ENCODE data around the gene RUFY3. TPM values are rescaled to one million over a fixed set of nuclear protein-coding genes. Genes with fewer than 3 reads are reported as not detected.
"Not testable (repeated sequence)": the region's sequence is repeated elsewhere in the genome, so short reads cannot be mapped to it uniquely, and the experiment has no call there.

The RUFY3 gene
- total and polyA plus RNA-seq, 4 experiments from 2014 or later: 3.3 to 36.2 (median 22.7) TPM

- no peaks in the 10 kb centered on the region for H3K9me3 Mint-ChIP-seq
- peaks cover 31 to 50% (median 42%) of the 10 kb centered on the region in 4 donors for H3K4me1 Mint-ChIP-seq
- intact Hi-C loops (cut with micrococcal nuclease): loop anchor here (1.0 to 2.0 kb wide), 5 partner anchors 29 to 168 kb away; partner anchors contain the start of genes GRSF1, MOB1B and UTP3
- no peaks in the 10 kb centered on the region for H3K27me3 ChIP-seq (ENCODE audit: insufficient read depth, low read length)
- no peaks in the 10 kb centered on the region for H3K27me3 Mint-ChIP-seq
- H3K9me3 ChIP-seq (ENCODE audit: control insufficient read depth in 1 of 2, low read length in 2 of 2): no peaks in the 10 kb centered on the region
- peak overlapping the region; percentile 67 to 88 (median 80) for H3K4me3 Mint-ChIP-seq
- ChIA-PET CTCF (ENCODE audit: partially characterized antibody) (interaction anchor here (0.7 to 6.7 kb wide), 28 partner anchors 10 to 373 kb away, joined by 3 to 127 read pairs (median 7); partner anchors contain the start of genes DCK, GRSF1, MOB1B and RUFY3), POLR2A (ENCODE audit: partially characterized antibody) (interaction anchor here (0.6 to 6.5 kb wide), 20 partner anchors 9 to 271 kb away, joined by 3 to 135 read pairs (median 5); partner anchors contain the start of genes DCK, GRSF1, MOB1B and RUFY3)
- peaks cover 49% of the 10 kb centered on the region for H3K4me1 ChIP-seq (ENCODE audit: insufficient read depth, low read length)
- no peaks in the 10 kb centered on the region for H3K36me3 Mint-ChIP-seq
- DNase-seq: peak; percentile 59 to 73 (median 66)
- H3K27ac ChIP-seq (ENCODE audit: low read depth, low read length): peak overlapping the region; percentile 71
- no peaks in the 10 kb centered on the region for H3K36me3 ChIP-seq (ENCODE audit: insufficient read depth, low read length)
- H3K27ac Mint-ChIP-seq: peak overlapping the region; percentile 63 to 96 (median 88)
- H3K4me3 ChIP-seq (ENCODE audit: low read length in 2 of 2): peak overlapping the region; percentile 15 to 46
These were observed 12.6 kb downstream of the RUFY3 start for GRCh38 chr4:70734168-70734954.

GRCh38 chr4:70734971-70735370 is 13.2 kb downstream of the RUFY3 start:
- Histone ChIP-seq H3K4me1 (ENCODE audit: insufficient read depth, low read length) (peaks cover 49% of the 10 kb centered on the region), H3K36me3 (ENCODE audit: insufficient read depth, low read length) (no peaks in the 10 kb centered on the region), H3K9me3 (ENCODE audit: control insufficient read depth in 1 of 2, low read length in 2 of 2) (no peaks in the 10 kb centered on the region), H3K27me3 (ENCODE audit: insufficient read depth, low read length) (no peaks in the 10 kb centered on the region), H3K4me3 (ENCODE audit: low read length in 2 of 2) (peak overlapping the region; percentile 15 to 46), H3K27ac (ENCODE audit: low read depth, low read length) (peak overlapping the region; percentile 71)
- H3K27me3 Mint-ChIP-seq: no peaks in the 10 kb centered on the region
- peak overlapping the region; percentile 67 to 88 (median 80) for H3K4me3 Mint-ChIP-seq
- peak overlapping the region; percentile 63 to 96 (median 88) for H3K27ac Mint-ChIP-seq
- ChIA-PET CTCF (ENCODE audit: partially characterized antibody) (interaction anchor here (0.7 to 6.7 kb wide), 35 partner anchors 9 to 373 kb away, joined by 3 to 127 read pairs (median 5); partner anchors contain the start of genes DCK, GRSF1, MOB1B and RUFY3), POLR2A (ENCODE audit: partially characterized antibody) (interaction anchor here (0.6 to 6.5 kb wide), 19 partner anchors 9 to 270 kb away, joined by 3 to 135 read pairs (median 5); partner anchors contain the start of genes DCK, GRSF1, MOB1B and RUFY3)
- DNase-seq: peak in 1 of 5 donors; percentile 9
- intact Hi-C loops (cut with micrococcal nuclease): loop anchor here (1.0 to 2.0 kb wide), 5 partner anchors 30 to 167 kb away; partner anchors contain the start of genes GRSF1, MOB1B and UTP3
- H3K9me3 Mint-ChIP-seq: no peaks in the 10 kb centered on the region
- H3K4me1 Mint-ChIP-seq: peaks cover 31 to 50% (median 42%) of the 10 kb centered on the region in 4 donors
- H3K36me3 Mint-ChIP-seq: no peaks in the 10 kb centered on the region

- not testable (repeated sequence) for H3K4me3 ChIP-seq (ENCODE audit: low read length in 2 of 2); H3K9me3 ChIP-seq (ENCODE audit: control insufficient read depth in 1 of 2, low read length in 2 of 2); H3K9me3 Mint-ChIP-seq; H3K27me3 Mint-ChIP-seq; H3K36me3 ChIP-seq (ENCODE audit: insufficient read depth, low read length); H3K27me3 ChIP-seq (ENCODE audit: insufficient read depth, low read length); H3K36me3 Mint-ChIP-seq
- Histone ChIP-seq H3K4me1 (ENCODE audit: insufficient read depth, low read length) (peaks cover 49% of the 10 kb centered on the region), H3K27ac (ENCODE audit: low read depth, low read length) (peak overlapping the region; percentile 14)
- Mint-ChIP-seq H3K4me3 (peak overlapping the region; percentile 57 to 88 (median 67)), H3K4me1 (peaks cover 31 to 50% (median 42%) of the 10 kb centered on the region in 4 donors), H3K27ac (peak overlapping the region; percentile 63 to 89 (median 78))
- ChIA-PET CTCF (ENCODE audit: partially characterized antibody) (interaction anchor here (0.6 to 6.7 kb wide), 31 partner anchors 8 to 283 kb away, joined by 3 to 127 read pairs (median 5); partner anchors contain the start of genes GRSF1, MOB1B, RUFY3 and UTP3), POLR2A (ENCODE audit: partially characterized antibody) (interaction anchor here (0.6 to 6.5 kb wide), 9 partner anchors 13 to 166 kb away, joined by 3 to 135 read pairs (median 15); partner anchors contain the start of genes GRSF1, MOB1B, RUFY3 and UTP3)
- intact Hi-C loops (cut with micrococcal nuclease): loop anchor here (2.0 kb wide), 3 partner anchors 17 to 103 kb away; partner anchors contain the start of gene GRSF1
- DNase-seq: peak in 4 of 5 donors; percentile 12 to 33 (median 26)
These were observed 14.2 kb downstream of the RUFY3 start for GRCh38 chr4:70735915-70736314.

DNA sequence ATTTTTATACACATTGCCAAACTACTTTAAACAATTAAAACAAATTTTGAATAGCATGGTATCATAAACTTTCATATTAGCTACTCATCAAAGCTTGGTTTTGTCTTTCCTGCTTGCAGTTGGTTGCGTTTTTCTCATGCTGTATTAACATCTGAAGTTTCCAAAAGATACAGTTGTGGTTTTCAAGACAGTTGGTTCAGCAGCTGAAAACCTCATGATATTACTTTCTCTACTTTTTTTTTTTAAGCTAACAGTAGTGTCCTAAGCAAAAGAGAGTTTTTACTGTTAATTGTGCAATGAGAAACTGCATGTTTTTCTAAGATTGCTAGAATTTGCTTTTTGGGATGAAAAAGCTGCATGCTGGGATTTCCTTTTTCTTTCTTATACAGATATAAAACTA is 15.2 kb downstream of the RUFY3 start:
- Histone ChIP-seq H3K4me3 (ENCODE audit: low read length in 2 of 2) (no peak overlapping the region), H3K9me3 (ENCODE audit: control insufficient read depth in 1 of 2, low read length in 2 of 2) (no peaks in the 10 kb centered on the region), H3K27ac (ENCODE audit: low read depth, low read length) (no peak overlapping the region), H3K4me1 (ENCODE audit: insufficient read depth, low read length) (peaks cover 49% of the 10 kb centered on the region), H3K36me3 (ENCODE audit: insufficient read depth, low read length) (no peaks in the 10 kb centered on the region), H3K27me3 (ENCODE audit: insufficient read depth, low read length) (no peaks in the 10 kb centered on the region)
- Mint-ChIP-seq H3K9me3 (no peaks in the 10 kb centered on the region), H3K27me3 (no peaks in the 10 kb centered on the region), H3K4me3 (peak overlapping the region in 7 of 8 donors; percentile 36 to 88 (median 69)), H3K27ac (peak overlapping the region in 6 of 7 donors; percentile 23 to 79 (median 60)), H3K36me3 (no peaks in the 10 kb centered on the region), H3K4me1 (peaks cover 31 to 50% (median 42%) of the 10 kb centered on the region in 4 donors)
- ChIA-PET CTCF (ENCODE audit: partially characterized antibody) (interaction anchor here (0.8 to 6.7 kb wide), 15 partner anchors 9 to 273 kb away, joined by 3 to 127 read pairs (median 10); partner anchors contain the start of genes GRSF1, MOB1B, RUFY3 and UTP3), POLR2A (ENCODE audit: partially characterized antibody) (interaction anchor here (0.9 to 6.5 kb wide), 5 partner anchors 9 to 165 kb away, joined by 4 to 135 read pairs (median 15); partner anchors contain the start of genes GRSF1 and MOB1B)
- DNase-seq: peak in 4 of 5 donors; percentile 24 to 42 (median 36)
- intact Hi-C loops (cut with micrococcal nuclease): loop anchor here (1.0 to 2.0 kb wide), 2 partner anchors 16 to 136 kb away; no protein-coding TSS in a partner anchor

DNA sequence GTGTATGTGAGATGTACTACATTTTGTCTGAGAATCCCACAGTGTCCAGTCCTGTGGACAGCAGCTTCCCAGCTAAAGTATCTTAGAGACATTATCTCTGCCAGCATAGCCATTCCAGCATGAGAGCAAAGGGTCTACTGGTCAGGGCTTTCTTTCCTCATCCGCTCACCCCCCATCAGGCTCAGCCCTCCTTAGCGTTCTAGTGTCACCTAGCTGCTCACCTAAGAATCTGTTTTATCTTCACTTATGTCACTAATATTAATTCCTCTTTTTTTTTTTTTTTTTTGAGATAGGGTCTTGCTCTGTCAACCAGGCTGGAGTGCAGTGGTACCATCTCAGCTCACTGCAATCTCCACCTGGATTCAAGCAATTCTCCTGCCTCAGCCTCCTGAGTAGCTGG is 15.6 kb downstream of the RUFY3 start:
- intact Hi-C loops (cut with micrococcal nuclease): loop anchor here (1.0 to 2.0 kb wide), 2 partner anchors 15 to 136 kb away; no protein-coding TSS in a partner anchor
- Histone ChIP-seq H3K4me1 (ENCODE audit: insufficient read depth, low read length) (peaks cover 49% of the 10 kb centered on the region), H3K4me3 (ENCODE audit: low read length in 2 of 2) (no peak overlapping the region), H3K27ac (ENCODE audit: low read depth, low read length) (no peak overlapping the region), H3K36me3 (ENCODE audit: insufficient read depth, low read length) (no peaks in the 10 kb centered on the region), H3K9me3 (ENCODE audit: control insufficient read depth in 1 of 2, low read length in 2 of 2) (no peaks in the 10 kb centered on the region), H3K27me3 (ENCODE audit: insufficient read depth, low read length) (no peaks in the 10 kb centered on the region)
- Mint-ChIP-seq H3K27me3 (no peaks in the 10 kb centered on the region), H3K4me3 (peak overlapping the region in 7 of 8 donors; percentile 36 to 88 (median 68)), H3K9me3 (no peaks in the 10 kb centered on the region), H3K36me3 (no peaks in the 10 kb centered on the region), H3K4me1 (peaks cover 30 to 48% (median 40%) of the 10 kb centered on the region in 4 donors), H3K27ac (peak overlapping the region in 6 of 7 donors; percentile 23 to 90 (median 70))
- ChIA-PET CTCF (ENCODE audit: partially characterized antibody) (interaction anchor here (0.8 to 6.7 kb wide), 13 partner anchors 14 to 272 kb away, joined by 3 to 127 read pairs (median 11); partner anchors contain the start of genes GRSF1, MOB1B, RUFY3 and UTP3), POLR2A (ENCODE audit: partially characterized antibody) (interaction anchor here (0.9 to 6.5 kb wide), 5 partner anchors 9 to 165 kb away, joined by 4 to 135 read pairs (median 15); partner anchors contain the start of genes GRSF1 and MOB1B)
- no peak for DNase-seq

GRCh38 chr4:70739496-70740337 is 18.0 kb downstream of the RUFY3 start:
- no peak overlapping the region for H3K27ac Mint-ChIP-seq
- Histone ChIP-seq H3K4me3 (ENCODE audit: low read length in 2 of 2) (no peak overlapping the region), H3K9me3 (ENCODE audit: control insufficient read depth in 1 of 2, low read length in 2 of 2) (no peaks in the 10 kb centered on the region), H3K4me1 (ENCODE audit: insufficient read depth, low read length) (peaks cover 33% of the 10 kb centered on the region), H3K27ac (ENCODE audit: low read depth, low read length) (no peak overlapping the region), H3K36me3 (ENCODE audit: insufficient read depth, low read length) (no peaks in the 10 kb centered on the region), H3K27me3 (ENCODE audit: insufficient read depth, low read length) (no peaks in the 10 kb centered on the region)
- H3K36me3 Mint-ChIP-seq: no peaks in the 10 kb centered on the region
- H3K4me1 Mint-ChIP-seq: peaks cover 18 to 32% (median 25%) of the 10 kb centered on the region in 4 donors
- ChIA-PET POLR2A (ENCODE audit: partially characterized antibody) (interaction anchor here (1.0 to 1.2 kb wide), 2 partner anchors 34 to 100 kb away, joined by 3 read pairs; partner anchors contain the start of gene GRSF1), CTCF (ENCODE audit: partially characterized antibody) (interaction anchor here (0.9 to 6.7 kb wide), 5 partner anchors 11 to 97 kb away, joined by 3 to 127 read pairs (median 3); no protein-coding TSS in a partner anchor)
- H3K9me3 Mint-ChIP-seq: no peaks in the 10 kb centered on the region
- H3K4me3 Mint-ChIP-seq: no peak overlapping the region
- intact Hi-C loops (cut with micrococcal nuclease): no loop called here
- DNase-seq: no peak
- no peaks in the 10 kb centered on the region for H3K27me3 Mint-ChIP-seq
